K562 (cell line): Measurements from ENCODE around the gene C19orf44. TPM values are rescaled to one million over a fixed set of nuclear protein-coding genes. Genes with fewer than 3 reads are reported as not detected.

ENCODE experiments used
- ATF1 ChIP-seq, 2 experiments: fragments of 450-650 bp in 1 of 2; IDR thresholded peaks; 2 replicates each; pipeline ENCODE4 v1.6.1; 2016; ENCODE audit warnings: missing compliant biosample characterization in 1 of 2, missing genetic modification characterization in 1 of 2
- COPS2 ChIP-seq: fragments of 450-650 bp; conservative IDR thresholded peaks from 2 replicates; pipeline ENCODE4 v1.6.1; 2016; ENCODE audit warnings: mild to moderate bottlenecking, moderate library complexity
- DIDO1 ChIP-seq: fragments of 450-650 bp; IDR thresholded peaks from 2 replicates; pipeline ENCODE4 v1.6.1; 2016; ENCODE audit warnings: low read depth, missing biosample characterization, missing genetic modification characterization
- ERF ChIP-seq: fragments of 450-650 bp; formaldehyde crosslinking; IDR thresholded peaks from 2 replicates; pipeline ENCODE4 v1.4.0; 2020; ENCODE audit warnings: mild to moderate bottlenecking, mixed read lengths
- HCFC1 ChIP-seq: IDR thresholded peaks from 2 replicates; pipeline ENCODE4 v1.6.1; 2012; ENCODE audit warnings: low read depth, low read length, improper control_type of control experiment
- KAT2B ChIP-seq: IDR thresholded peaks from one replicate; pipeline ENCODE4 v1.6.1; 2012; ENCODE audit warnings: low read depth, mild to moderate bottlenecking, control low read depth, inconsistent platforms, low read length, moderate library complexity
- MCM7 ChIP-seq, 2 experiments: fragments of 450-650 bp; IDR thresholded peaks; 2 replicates each; pipeline ENCODE4 v1.6.1; 2016 to 2018
- RBBP5 ChIP-seq: fragments of 200-600 bp; sonication (generic); IDR thresholded peaks from 2 replicates; pipeline ENCODE4 v1.6.1; 2012; ENCODE audit warnings: borderline replicate concordance, mild to moderate bottlenecking, low read length, control low read depth, inconsistent platforms; ENCODE audit not compliant: insufficient read depth, poor library complexity, severe bottlenecking
- SMAD4 ChIP-seq: fragments of 250-450 bp; sonication (Bioruptor Pico); conservative IDR thresholded peaks from 2 replicates; pipeline ENCODE4 v1.8.0; 2021; ENCODE audit warnings: inconsistent platforms, mild to moderate bottlenecking, moderate library complexity
- TAF1 ChIP-seq: IDR thresholded peaks from 2 replicates; pipeline ENCODE4 v1.6.1; 2011; ENCODE audit warnings: mild to moderate bottlenecking, low read length, moderate library complexity; ENCODE audit not compliant: insufficient read depth, control insufficient read depth, severe bottlenecking; ENCODE audit errors: extremely low read depth
- YY1 ChIP-seq, 3 experiments: IDR thresholded peaks; 2 replicates each; pipeline ENCODE4 v1.6.1; 2011; ENCODE audit warnings: low read length in 2 of 3, mild to moderate bottlenecking in 2 of 3, moderate library complexity in 2 of 3, borderline replicate concordance in 1 of 3, control low read depth in 1 of 3, low read depth in 1 of 3; ENCODE audit not compliant: insufficient read depth in 3 of 3, insufficient replicate concordance in 2 of 3, control insufficient read depth in 1 of 3, insufficient read length in 1 of 3; ENCODE audit errors: extremely low read depth in 1 of 3
- ZNF239 ChIP-seq: fragments of 250-450 bp; sonication (Bioruptor Pico); IDR thresholded peaks from 2 replicates; pipeline ENCODE4 v1.4.0; 2020; ENCODE audit warnings: mild to moderate bottlenecking
- polyA plus RNA-seq, 8 experiments: library from polyadenylated mRNA; depleted of rRNA in 4 of 8; stranded (reverse) in 5 of 8; unstranded in 3 of 8; fragments of >200 nt; fragmentation: Nextera tagmentation in 2 of 8; fragmentation: Illumina TruSeq in 1 of 8; extraction: Ambion mirVana in 2 of 8; extraction: Trizol in 1 of 8; gene quantifications; 2 replicates each; pipeline versions ENCODE4 v1.2.1 to v1.2.3, GENCODE V29; 2011 to 2014; ENCODE audit warnings: inconsistent platforms in 1 of 8, missing spikeins in 1 of 8
- total RNA-seq, 7 experiments: library from RNA; depleted of rRNA in 6 of 7; stranded (reverse); fragments of >200 nt in 6 of 7; fragmentation: Illumina TruSeq in 2 of 7; extraction: Trizol in 2 of 7; gene quantifications; 2 replicates each; pipeline versions ENCODE4 v1.2.1 to v1.2.3, GENCODE V29; 2011 to 2021; ENCODE audit warnings: low replicate concordance in 1 of 7
- TF ChIP-seq, protein P1 (sequence below): fragments of 450-650 bp; IDR thresholded peaks from 2 replicates; pipeline ENCODE4 v1.6.1; 2017; ENCODE audit warnings: antibody characterized with exemption, mild to moderate bottlenecking
- TF ChIP-seq, protein P2 (sequence below): fragments of 250-450 bp; sonication (Bioruptor Pico); IDR thresholded peaks from 2 replicates; pipeline ENCODE4 v1.5.0; 2021
- TF ChIP-seq, protein P3 (sequence below): fragments of 450-650 bp; formaldehyde crosslinking; IDR thresholded peaks from 2 replicates; pipeline ENCODE4 v1.4.0; 2020; ENCODE audit warnings: mild to moderate bottlenecking, moderate library complexity
- TF ChIP-seq, protein P4 (sequence below): fragments of 450-650 bp; formaldehyde crosslinking; IDR thresholded peaks from 2 replicates; pipeline ENCODE4 v1.4.0; 2022; ENCODE audit warnings: mild to moderate bottlenecking, moderate library complexity
- TF ChIP-seq, protein P5 (sequence below), 2 experiments: fragments of 450-650 bp in 1 of 2; sonication (generic) in 1 of 2; formaldehyde crosslinking; conservative IDR thresholded peaks; 2 replicates each; pipeline versions ENCODE4 v1.4.0 to v1.8.1; 2020 to 2022; ENCODE audit warnings: mild to moderate bottlenecking in 1 of 2, missing genetic modification reagents in 1 of 2

The C19orf44 gene
- total and polyA plus RNA-seq, 9 of the 15 experiments (the other 6 are each of a cell fraction or from before 2014, with no cell fraction given), result 0.41 to 7.7 (median 3.5) TPM

DNA sequence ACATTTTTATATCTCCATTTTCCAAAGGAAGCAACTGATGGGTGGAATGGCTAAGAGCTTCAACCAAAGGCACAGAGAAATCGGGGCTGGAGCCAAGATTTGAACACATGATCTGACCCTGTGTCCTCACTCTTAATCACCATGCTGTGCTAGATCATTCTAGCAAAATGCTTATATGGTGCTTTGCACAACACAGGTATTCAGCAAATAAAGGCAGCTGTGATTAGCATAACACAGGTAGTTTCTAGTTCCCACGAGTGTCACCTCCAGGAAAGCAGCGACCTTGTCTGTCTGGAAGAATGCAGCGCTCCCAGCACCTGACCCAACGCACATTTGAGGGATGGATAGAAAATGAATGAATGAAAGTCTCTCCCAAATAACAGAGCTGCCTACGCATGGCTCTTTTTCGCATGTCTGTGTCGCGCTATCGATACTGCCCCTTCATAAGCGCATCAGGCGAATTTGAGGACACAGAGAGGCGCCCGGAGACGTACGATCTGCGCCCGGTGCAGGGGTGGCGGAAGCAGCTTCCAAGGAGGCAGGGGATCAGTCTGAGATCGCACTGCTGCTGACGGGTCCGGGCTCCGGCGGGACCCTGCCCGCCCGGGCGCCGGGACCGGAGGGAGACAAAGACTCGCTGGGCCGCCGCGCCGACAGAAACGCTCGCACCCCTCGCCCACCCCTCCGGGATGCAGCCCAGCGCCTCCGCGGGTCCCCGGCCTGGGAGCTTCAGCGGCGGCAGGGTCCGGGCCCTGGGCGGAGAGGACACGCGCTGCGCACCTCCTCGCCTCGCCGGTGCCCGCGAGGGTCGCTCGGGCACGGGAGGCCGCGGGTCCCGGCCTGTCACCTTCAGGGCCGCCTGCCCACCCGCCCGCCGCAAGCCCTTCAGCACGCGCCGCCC lies 25.0 kb upstream of the C19orf44 start (continued):
- peak in 1 of 3 experiments; percentile 48 for TF ChIP-seq YY1 (IDR thresholded peaks at IDR 0.05; ENCODE audit: borderline replicate concordance in 1 of 3, control insufficient read depth in 1 of 3, extremely low read depth in 1 of 3, insufficient read depth in 3 of 3, insufficient read length in 1 of 3, insufficient replicate concordance in 2 of 3, low read depth in 1 of 3, low read length in 2 of 3)
- no peak for TF ChIP-seq TAF1
- TF ChIP-seq ERF (CRISPR knock-in tag), result no peak
- TF ChIP-seq, protein P1, sequence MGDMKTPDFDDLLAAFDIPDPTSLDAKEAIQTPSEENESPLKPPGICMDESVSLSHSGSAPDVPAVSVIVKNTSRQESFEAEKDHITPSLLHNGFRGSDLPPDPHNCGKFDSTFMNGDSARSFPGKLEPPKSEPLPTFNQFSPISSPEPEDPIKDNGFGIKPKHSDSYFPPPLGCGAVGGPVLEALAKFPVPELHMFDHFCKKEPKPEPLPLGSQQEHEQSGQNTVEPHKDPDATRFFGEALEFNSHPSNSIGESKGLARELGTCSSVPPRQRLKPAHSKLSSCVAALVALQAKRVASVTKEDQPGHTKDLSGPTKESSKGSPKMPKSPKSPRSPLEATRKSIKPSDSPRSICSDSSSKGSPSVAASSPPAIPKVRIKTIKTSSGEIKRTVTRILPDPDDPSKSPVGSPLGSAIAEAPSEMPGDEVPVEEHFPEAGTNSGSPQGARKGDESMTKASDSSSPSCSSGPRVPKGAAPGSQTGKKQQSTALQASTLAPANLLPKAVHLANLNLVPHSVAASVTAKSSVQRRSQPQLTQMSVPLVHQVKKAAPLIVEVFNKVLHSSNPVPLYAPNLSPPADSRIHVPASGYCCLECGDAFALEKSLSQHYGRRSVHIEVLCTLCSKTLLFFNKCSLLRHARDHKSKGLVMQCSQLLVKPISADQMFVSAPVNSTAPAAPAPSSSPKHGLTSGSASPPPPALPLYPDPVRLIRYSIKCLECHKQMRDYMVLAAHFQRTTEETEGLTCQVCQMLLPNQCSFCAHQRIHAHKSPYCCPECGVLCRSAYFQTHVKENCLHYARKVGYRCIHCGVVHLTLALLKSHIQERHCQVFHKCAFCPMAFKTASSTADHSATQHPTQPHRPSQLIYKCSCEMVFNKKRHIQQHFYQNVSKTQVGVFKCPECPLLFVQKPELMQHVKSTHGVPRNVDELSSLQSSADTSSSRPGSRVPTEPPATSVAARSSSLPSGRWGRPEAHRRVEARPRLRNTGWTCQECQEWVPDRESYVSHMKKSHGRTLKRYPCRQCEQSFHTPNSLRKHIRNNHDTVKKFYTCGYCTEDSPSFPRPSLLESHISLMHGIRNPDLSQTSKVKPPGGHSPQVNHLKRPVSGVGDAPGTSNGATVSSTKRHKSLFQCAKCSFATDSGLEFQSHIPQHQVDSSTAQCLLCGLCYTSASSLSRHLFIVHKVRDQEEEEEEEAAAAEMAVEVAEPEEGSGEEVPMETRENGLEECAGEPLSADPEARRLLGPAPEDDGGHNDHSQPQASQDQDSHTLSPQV, result no peak
- no peak for TF ChIP-seq MCM7 (IDR thresholded peaks at IDR 0.05)
- TF ChIP-seq SMAD4 (CRISPR knock-in tag), result 0 out of 2 replicates have a peak, but pooled peaks have one; percentile 14
- TF ChIP-seq, protein P2, sequence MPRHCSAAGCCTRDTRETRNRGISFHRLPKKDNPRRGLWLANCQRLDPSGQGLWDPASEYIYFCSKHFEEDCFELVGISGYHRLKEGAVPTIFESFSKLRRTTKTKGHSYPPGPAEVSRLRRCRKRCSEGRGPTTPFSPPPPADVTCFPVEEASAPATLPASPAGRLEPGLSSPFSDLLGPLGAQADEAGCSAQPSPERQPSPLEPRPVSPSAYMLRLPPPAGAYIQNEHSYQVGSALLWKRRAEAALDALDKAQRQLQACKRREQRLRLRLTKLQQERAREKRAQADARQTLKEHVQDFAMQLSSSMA (CRISPR knock-in tag), result no peak
- TF ChIP-seq ATF1 (CRISPR knock-in tag; IDR thresholded peaks at IDR 0.05), result no peak
- TF ChIP-seq ATF1 (tag; IDR thresholded peaks at IDR 0.05), result no peak
- peak; percentile 72 for TF ChIP-seq RBBP5
- TF ChIP-seq HCFC1, result no peak
- TF ChIP-seq COPS2, result no peak
- TF ChIP-seq, protein P3, sequence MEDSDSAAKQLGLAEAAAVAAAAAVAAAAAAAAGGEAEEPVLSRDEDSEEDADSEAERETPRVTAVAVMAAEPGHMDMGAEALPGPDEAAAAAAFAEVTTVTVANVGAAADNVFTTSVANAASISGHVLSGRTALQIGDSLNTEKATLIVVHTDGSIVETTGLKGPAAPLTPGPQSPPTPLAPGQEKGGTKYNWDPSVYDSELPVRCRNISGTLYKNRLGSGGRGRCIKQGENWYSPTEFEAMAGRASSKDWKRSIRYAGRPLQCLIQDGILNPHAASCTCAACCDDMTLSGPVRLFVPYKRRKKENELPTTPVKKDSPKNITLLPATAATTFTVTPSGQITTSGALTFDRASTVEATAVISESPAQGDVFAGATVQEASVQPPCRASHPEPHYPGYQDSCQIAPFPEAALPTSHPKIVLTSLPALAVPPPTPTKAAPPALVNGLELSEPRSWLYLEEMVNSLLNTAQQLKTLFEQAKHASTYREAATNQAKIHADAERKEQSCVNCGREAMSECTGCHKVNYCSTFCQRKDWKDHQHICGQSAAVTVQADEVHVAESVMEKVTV (CRISPR knock-in tag), result no peak
- no peak for TF ChIP-seq ZNF239 (CRISPR knock-in tag)
- no peak for TF ChIP-seq KAT2B
- no peak for TF ChIP-seq DIDO1 (tag)
- TF ChIP-seq, protein P4, sequence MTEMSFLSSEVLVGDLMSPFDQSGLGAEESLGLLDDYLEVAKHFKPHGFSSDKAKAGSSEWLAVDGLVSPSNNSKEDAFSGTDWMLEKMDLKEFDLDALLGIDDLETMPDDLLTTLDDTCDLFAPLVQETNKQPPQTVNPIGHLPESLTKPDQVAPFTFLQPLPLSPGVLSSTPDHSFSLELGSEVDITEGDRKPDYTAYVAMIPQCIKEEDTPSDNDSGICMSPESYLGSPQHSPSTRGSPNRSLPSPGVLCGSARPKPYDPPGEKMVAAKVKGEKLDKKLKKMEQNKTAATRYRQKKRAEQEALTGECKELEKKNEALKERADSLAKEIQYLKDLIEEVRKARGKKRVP (CRISPR knock-in tag), result no peak
- TF ChIP-seq, protein P5, sequence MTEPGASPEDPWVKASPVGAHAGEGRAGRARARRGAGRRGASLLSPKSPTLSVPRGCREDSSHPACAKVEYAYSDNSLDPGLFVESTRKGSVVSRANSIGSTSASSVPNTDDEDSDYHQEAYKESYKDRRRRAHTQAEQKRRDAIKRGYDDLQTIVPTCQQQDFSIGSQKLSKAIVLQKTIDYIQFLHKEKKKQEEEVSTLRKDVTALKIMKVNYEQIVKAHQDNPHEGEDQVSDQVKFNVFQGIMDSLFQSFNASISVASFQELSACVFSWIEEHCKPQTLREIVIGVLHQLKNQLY (CRISPR knock-in tag; conservative IDR thresholded peaks at IDR 0.05), result no peak
